ENCODE data around the gene ABHD10.

DNA sequence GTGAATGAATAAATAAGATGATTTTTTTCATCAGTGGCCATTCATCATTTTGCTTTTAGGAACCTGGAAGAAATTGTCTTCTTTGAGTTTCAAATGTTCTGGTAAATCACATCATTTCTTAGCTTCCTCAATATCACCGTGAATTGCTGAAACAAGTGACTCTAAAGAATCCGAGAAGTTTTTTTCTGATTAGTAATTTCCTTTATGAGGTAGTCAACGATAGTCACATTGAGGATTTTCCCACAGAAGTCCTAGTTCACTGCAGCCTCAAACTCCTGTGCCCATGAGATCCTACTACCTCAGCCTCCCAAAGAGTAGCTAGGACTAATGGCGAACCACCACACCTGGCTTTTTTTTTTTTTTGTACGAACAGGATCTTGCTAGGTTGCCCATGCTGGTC, 52.1 kb downstream of the ABHD10 start:
- TF ChIP-seq CTCF (IDR thresholded peaks at IDR 0.05) (no peak), EP300 (IDR thresholded peaks at IDR 0.05) (no peak), POLR2A (IDR thresholded peaks at IDR 0.05) (no peak), POLR2AphosphoS5 (IDR thresholded peaks at IDR 0.05) (no peak)

Measured in upper lobe of left lung (tissue), 4 donors.